Frontal cortex (tissue), 4 donors: ENCODE results near the gene NRBP1. TPM values are rescaled to one million over a fixed set of nuclear protein-coding genes. Genes with fewer than 3 reads are reported as not detected.
A peak's percentile ranks its signal among the peaks of the same experiment; 100 is the strongest.

Experiments used
- DNase-seq, 2 donors: peaks; one replicate each; pipeline ENCODE4 v3.0.0; 2012; ENCODE audit warnings: low spot score in 2 of 2
- FAIRE-seq: peaks from 2 replicates; lab custom pipeline; 2012; peaks lifted over from hg19 to GRCh38; lab: Jason Lieb, UNC
- small RNA-seq: library from RNA; depleted of rRNA; stranded (forward); fragments of <200 nt; gene quantifications from one replicate; pipeline ENCODE3, GENCODE V24; 2014
- total RNA-seq: library from RNA; depleted of rRNA; stranded (reverse); fragments of >200 nt; gene quantifications from one replicate; pipeline ENCODE4 v1.2.3, GENCODE V29; 2014
- donor health status: control.
- donor health status: control.
- donor health status: control.

NRBP1 gene
- total RNA-seq, 1 donor from 2014 or later = 68.9 TPM

GRCh38 chr2:27485496-27485895 lies 57.1 kb downstream of the NRBP1 start:
- no peak for DNase-seq
- FAIRE-seq = no peak

- no peak for DNase-seq
These were observed 60.7 kb downstream of the NRBP1 start for GRCh38 chr2:27489118-27489497.

GRCh38 chr2:27489498-27490397 lies 61.3 kb downstream of the NRBP1 start, which contains the start of gene IFT172:
Gene IFT172 (minus strand): TSS chr2:27489743. CDS start chr2:27489653, 90 bp downstream.
- FAIRE-seq (peak; percentile 13), DNase-seq (peak; percentile 89 to 95)

More at GRCh38 chr2:27489118-27489497, 60.7 kb downstream of the NRBP1 start:
- FAIRE-seq = no peak

Small RNA genes within 50 kb of the gene (small RNA-seq; reads per million reads assigned to genes)
- gene RNU6-986P = not detected

Other genes with a start within 250 kb of the NRBP1 start
- 37.5 TPM for gene ATRAID, start 216.6 kb upstream of the NRBP1 start, total RNA-seq
- gene SLC5A6, start 216.4 kb upstream of the NRBP1 start, total RNA-seq = 17.1 TPM
- gene CAD, start 211.3 kb upstream of the NRBP1 start, total RNA-seq = 13.9 TPM
- gene SLC30A3, start 165.6 kb upstream of the NRBP1 start, total RNA-seq = 0.82 TPM
- not detected for gene DNAJC5G, start 153.2 kb upstream of the NRBP1 start, total RNA-seq
- gene TRIM54, start 146.2 kb upstream of the NRBP1 start, total RNA-seq = not detected
- gene UCN, start 120.2 kb upstream of the NRBP1 start, total RNA-seq = 1.2 TPM
- gene MPV17, start 105.5 kb upstream of the NRBP1 start, total RNA-seq = 41.6 TPM
- 37.5 TPM for gene GTF3C2, start 71.9 kb upstream of the NRBP1 start, total RNA-seq
- gene EIF2B4, start 58.3 kb upstream of the NRBP1 start, total RNA-seq = 16.7 TPM
- 47.7 TPM for gene SNX17, start 58.0 kb upstream of the NRBP1 start, total RNA-seq
- 12.6 TPM for gene ZNF513, start 47.9 kb upstream of the NRBP1 start, total RNA-seq
- 72.2 TPM for gene PPM1G, start 19.0 kb upstream of the NRBP1 start, total RNA-seq
- not detected for gene KRTCAP3, start 13.8 kb downstream of the NRBP1 start, total RNA-seq
- gene IFT172, start 61.1 kb downstream of the NRBP1 start, total RNA-seq = 36.3 TPM
- gene FNDC4, start 66.6 kb downstream of the NRBP1 start, total RNA-seq = 45.7 TPM
- gene GCKR, start 68.2 kb downstream of the NRBP1 start, total RNA-seq = 1.6 TPM
- 49.3 TPM for gene ZNF512, start 154.4 kb downstream of the NRBP1 start, total RNA-seq
- 3.7 TPM for gene CCDC121, start 200.4 kb downstream of the NRBP1 start, total RNA-seq
- gene GPN1, start 200.4 kb downstream of the NRBP1 start, total RNA-seq = 31.4 TPM
- 24.5 TPM for gene SUPT7L, start 235.0 kb downstream of the NRBP1 start, total RNA-seq
- 33.4 TPM for gene SLC4A1AP, start 235.3 kb downstream of the NRBP1 start, total RNA-seq